NAMALWA (cell line): ENCODE data around the gene PLA2G6.
A peak's percentile ranks its signal among the peaks of the same experiment; 100 is the strongest.
"Not testable (repeated sequence)": the region's sequence is repeated elsewhere in the genome, so short reads cannot be mapped to it uniquely, and the experiment has no call there.

Experiments used
- DNase-seq: peaks from one replicate; pipeline ENCODE4 v3.0.0-alpha.2; 2015; ENCODE audit warnings: low spot score

PLA2G6 gene

GRCh38 chr22:38167988-38168407 lies 13.6 kb downstream of the PLA2G6 start:
- no peak for DNase-seq

GRCh38 chr22:38165922-38166593 lies 15.6 kb downstream of the PLA2G6 start:
- no peak for DNase-seq

- no peak for DNase-seq
Measured at GRCh38 chr22:38164551-38164918, 17.1 kb downstream of the PLA2G6 start.

GRCh38 chr22:38163844-38164550 lies 17.6 kb downstream of the PLA2G6 start:
- DNase-seq = no peak

GRCh38 chr22:38162881-38163843 lies 18.5 kb downstream of the PLA2G6 start:
- peak; percentile 64 for DNase-seq

- DNase-seq = no peak
Measured at GRCh38 chr22:38155703-38156102, 25.9 kb downstream of the PLA2G6 start.

- DNase-seq = not testable (repeated sequence)
Measured at GRCh38 chr22:38154563-38154915, 27.1 kb downstream of the PLA2G6 start.

GRCh38 chr22:38153821-38154562 lies 27.6 kb downstream of the PLA2G6 start:
- no peak for DNase-seq

- DNase-seq = no peak
Measured at GRCh38 chr22:38151126-38151500, 30.5 kb downstream of the PLA2G6 start.

GRCh38 chr22:38148245-38148644 lies 33.4 kb downstream of the PLA2G6 start:
- DNase-seq = no peak

- not testable (repeated sequence) for DNase-seq
Measured at GRCh38 chr22:38146166-38146565, 35.5 kb downstream of the PLA2G6 start.

GRCh38 chr22:38144025-38144405 lies 37.6 kb downstream of the PLA2G6 start:
- DNase-seq = no peak

GRCh38 chr22:38142606-38143005 lies 39.0 kb downstream of the PLA2G6 start:
- no peak for DNase-seq

GRCh38 chr22:38141217-38141973 lies 40.2 kb downstream of the PLA2G6 start:
- DNase-seq = no peak

GRCh38 chr22:38139901-38140300 lies 41.7 kb downstream of the PLA2G6 start:
- DNase-seq = no peak

GRCh38 chr22:38138961-38139360 lies 42.7 kb downstream of the PLA2G6 start:
- no peak for DNase-seq

- no peak for DNase-seq
Measured at GRCh38 chr22:38137876-38138687, 43.5 kb downstream of the PLA2G6 start.

- DNase-seq = no peak
Measured at GRCh38 chr22:38136607-38137006, 45.0 kb downstream of the PLA2G6 start.

GRCh38 chr22:38135133-38135706 lies 46.4 kb downstream of the PLA2G6 start:
- no peak for DNase-seq

GRCh38 chr22:38133331-38133730 lies 48.3 kb downstream of the PLA2G6 start:
- no peak for DNase-seq
